Osteoblast (primary cell): ENCODE results near the gene GPI. TPM values are rescaled to one million over a fixed set of nuclear protein-coding genes. Genes with fewer than 3 reads are reported as not detected.
A peak's percentile ranks its signal among the peaks of the same experiment; 100 is the strongest.

ENCODE experiments used
- DNase-seq: peaks from one replicate; pipeline ENCODE4 v3.0.0; 2011; ENCODE audit warnings: low spot score, mixed read lengths; ENCODE audit not compliant: insufficient read length; ENCODE audit errors: missing footprints
- H2AFZ ChIP-seq: 2 replicates; pipeline ENCODE4 v1.6.0; 2011; ENCODE audit warnings: mild to moderate bottlenecking, low read length
- H3K27ac ChIP-seq: 2 replicates; pipeline ENCODE4 v1.5.1; 2011; ENCODE audit warnings: mild to moderate bottlenecking, low read depth, low read length, moderate library complexity
- H3K27me3 ChIP-seq: 2 replicates; pipeline ENCODE4 v1.6.0; 2012; ENCODE audit warnings: mild to moderate bottlenecking, control low read depth, inconsistent platforms, low read length, moderate library complexity; ENCODE audit not compliant: insufficient read depth
- H3K36me3 ChIP-seq: 2 replicates; pipeline ENCODE4 v1.5.1; 2011; ENCODE audit warnings: mild to moderate bottlenecking, low read length, control low read depth, moderate library complexity; ENCODE audit not compliant: insufficient read depth
- H3K4me1 ChIP-seq: 2 replicates; pipeline ENCODE4 v1.5.1; 2011; ENCODE audit warnings: mild to moderate bottlenecking, low read length, control low read depth, moderate library complexity; ENCODE audit not compliant: insufficient read depth
- H3K4me2 ChIP-seq: 2 replicates; pipeline ENCODE4 v1.6.0; 2011; ENCODE audit warnings: mild to moderate bottlenecking, low read length; ENCODE audit not compliant: insufficient read depth
- H3K4me3 ChIP-seq: fragments of 200-600 bp; sonication (generic); 3 replicates; pipeline ENCODE4 v1.5.1; 2012; ENCODE audit warnings: mild to moderate bottlenecking, low read length, inconsistent platforms; ENCODE audit not compliant: insufficient read depth
- H3K79me2 ChIP-seq: 2 replicates; pipeline ENCODE4 v1.6.0; 2012; ENCODE audit warnings: mild to moderate bottlenecking, low read length, control low read depth, inconsistent platforms; ENCODE audit not compliant: insufficient read depth
- H3K9me3 ChIP-seq: 2 replicates; pipeline ENCODE4 v1.5.1; 2011; ENCODE audit warnings: low read depth, low read length, control low read depth
- H4K20me1 ChIP-seq: 2 replicates; pipeline ENCODE4 v1.6.0; 2012; ENCODE audit warnings: mild to moderate bottlenecking, low read length, control low read depth; ENCODE audit not compliant: insufficient read depth
- CTCF ChIP-seq: IDR thresholded peaks from 2 replicates; pipeline ENCODE4 v1.5.1; 2011; ENCODE audit warnings: mild to moderate bottlenecking, low read depth, low read length, moderate library complexity; ENCODE audit errors: extremely low read depth
- total RNA-seq: library from RNA; depleted of rRNA; stranded (reverse); fragments of >200 nt; gene quantifications from 2 replicates; pipeline ENCODE4 v1.2.3, GENCODE V29; 2012

Gene GPI
- total RNA-seq, 1 donor = 133 TPM

DNA sequence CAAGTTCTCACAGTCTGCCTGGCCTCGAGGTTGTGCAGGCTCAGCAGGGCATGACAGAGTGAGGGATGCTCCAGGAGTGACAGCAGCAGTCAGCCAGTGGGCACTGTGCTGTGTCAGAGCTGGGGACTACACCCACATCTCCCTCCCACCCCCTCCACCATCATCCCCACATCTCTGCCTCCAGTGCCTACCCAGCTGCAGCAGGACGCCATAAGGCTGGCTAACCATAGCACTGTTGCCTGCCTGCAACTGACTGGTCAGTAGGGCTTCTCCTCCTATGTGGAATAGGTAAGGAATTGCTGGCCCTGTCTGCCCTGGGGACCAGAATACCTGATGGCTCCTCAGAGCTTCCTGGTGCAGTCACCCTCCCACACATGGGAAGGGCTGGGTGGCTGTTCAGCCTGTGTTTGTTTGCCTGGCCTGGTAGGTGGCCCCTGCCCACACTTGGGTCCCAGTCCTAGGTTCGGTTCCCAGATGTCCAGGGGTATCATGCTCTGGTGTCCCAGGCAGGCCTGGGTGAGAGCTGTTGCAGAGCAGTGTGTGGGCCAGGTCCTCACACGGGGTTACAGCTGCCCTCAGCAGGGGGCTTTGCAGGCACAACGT, 15.7 kb downstream of the GPI start:
- H2AFZ ChIP-seq = no peak overlapping the region
- H3K27me3 ChIP-seq = no peaks in the 10 kb centered on the region
- H3K79me2 ChIP-seq = peaks cover under 1% of the 10 kb centered on the region
- no peaks in the 10 kb centered on the region for H3K9me3 ChIP-seq
- peaks cover 6% of the 10 kb centered on the region for H4K20me1 ChIP-seq
- no peak overlapping the region for H3K4me3 ChIP-seq
- no peaks in the 10 kb centered on the region for H3K4me1 ChIP-seq
- no peak overlapping the region for H3K27ac ChIP-seq
- peaks cover 81% of the 10 kb centered on the region for H3K36me3 ChIP-seq
- no peak for TF ChIP-seq CTCF
- no peak overlapping the region for H3K4me2 ChIP-seq
- peak; percentile 27 for DNase-seq

DNA sequence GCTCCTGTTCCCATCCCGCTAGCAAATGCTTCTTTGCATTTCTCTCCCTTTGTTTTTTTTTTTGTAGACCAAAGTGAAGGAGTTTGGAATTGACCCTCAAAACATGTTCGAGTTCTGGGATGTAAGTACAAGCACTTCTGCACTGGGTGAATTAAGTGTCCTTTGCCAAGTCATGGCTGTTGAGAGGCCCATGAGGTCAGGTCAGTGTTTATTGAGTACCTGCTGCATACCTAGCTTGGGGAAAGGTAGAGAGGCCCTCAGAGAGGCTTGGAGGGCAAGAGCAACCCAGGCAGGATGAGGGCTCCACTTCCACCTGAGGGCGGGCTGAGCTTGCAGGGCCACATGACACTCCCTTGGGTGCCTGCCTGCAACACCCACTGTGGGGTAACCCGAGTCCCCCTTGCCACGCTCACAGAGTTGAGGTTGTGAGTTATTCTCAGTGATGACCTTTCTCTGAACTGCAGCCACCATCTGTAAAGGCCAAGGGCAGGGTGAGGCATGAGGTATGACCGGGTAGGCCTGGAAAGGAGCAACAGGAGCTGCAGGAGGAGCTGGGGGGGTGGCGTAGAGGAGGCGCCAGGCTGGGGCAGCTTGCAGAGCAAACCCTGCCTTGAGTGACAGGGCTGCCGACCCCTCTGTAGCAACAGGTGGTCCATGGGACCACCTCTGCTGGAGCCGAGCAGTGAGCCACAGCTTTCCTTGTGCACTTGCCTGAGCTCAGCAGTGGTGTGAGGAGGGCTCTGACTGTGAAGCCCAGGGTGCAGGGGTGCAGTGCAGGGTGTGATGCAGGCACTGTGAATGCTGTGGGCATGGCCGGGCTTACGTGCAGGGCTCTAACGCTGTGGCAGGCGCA, 16.6 kb downstream of the GPI start:
- no peak for TF ChIP-seq CTCF
- Histone ChIP-seq H3K4me2 (no peak overlapping the region), H3K36me3 (peaks cover 87% of the 10 kb centered on the region), H3K79me2 (no peaks in the 10 kb centered on the region), H2AFZ (no peak overlapping the region), H3K4me1 (no peaks in the 10 kb centered on the region), H3K9me3 (no peaks in the 10 kb centered on the region), H3K27me3 (no peaks in the 10 kb centered on the region), H4K20me1 (peaks cover 9% of the 10 kb centered on the region), H3K27ac (no peak overlapping the region), H3K4me3 (no peak overlapping the region)
- DNase-seq = peak; percentile 66

- Histone ChIP-seq H3K36me3 (peaks cover 92% of the 10 kb centered on the region), H3K4me3 (no peak overlapping the region), H3K79me2 (no peaks in the 10 kb centered on the region), H3K4me1 (no peaks in the 10 kb centered on the region), H3K27ac (no peak overlapping the region), H2AFZ (no peak overlapping the region), H3K27me3 (no peaks in the 10 kb centered on the region), H3K9me3 (no peaks in the 10 kb centered on the region), H4K20me1 (peaks cover 17% of the 10 kb centered on the region), H3K4me2 (no peak overlapping the region)
- TF ChIP-seq CTCF = no peak
- DNase-seq = peak; percentile 56
These were observed 17.5 kb downstream of the GPI start for GRCh38 chr19:34382471-34382870.

GRCh38 chr19:34383599-34383998, 18.6 kb downstream of the GPI start:
- TF ChIP-seq CTCF = no peak
- H3K27me3 ChIP-seq = no peaks in the 10 kb centered on the region
- H3K4me1 ChIP-seq = no peaks in the 10 kb centered on the region
- H3K4me2 ChIP-seq = no peak overlapping the region
- no peak overlapping the region for H3K4me3 ChIP-seq
- peaks cover 92% of the 10 kb centered on the region for H3K36me3 ChIP-seq
- DNase-seq = peak; percentile 31
- no peaks in the 10 kb centered on the region for H3K79me2 ChIP-seq
- peaks cover 18% of the 10 kb centered on the region for H4K20me1 ChIP-seq
- no peaks in the 10 kb centered on the region for H3K9me3 ChIP-seq
- H3K27ac ChIP-seq = no peak overlapping the region
- no peak overlapping the region for H2AFZ ChIP-seq
